MM.1S (cell line): ENCODE data around the gene ARL15.

ENCODE experiments used
- DNase-seq: peaks from one replicate; pipeline ENCODE4 v3.0.0-alpha.2; 2015
- H2AFZ ChIP-seq: fragments of 300-600 bp; sonication (generic); 2 replicates; pipeline ENCODE4 v1.6.0; 2016; ENCODE audit warnings: antibody characterized with exemption, low read length
- H3F3A ChIP-seq: fragments of 300-600 bp; sonication (generic); 2 replicates; pipeline ENCODE4 v1.6.1; 2016; ENCODE audit warnings: mild to moderate bottlenecking, antibody characterized with exemption, low read length, moderate library complexity, mixed read lengths; ENCODE audit not compliant: insufficient read depth
- H3K27ac ChIP-seq: fragments of 300-600 bp; sonication (generic); 2 replicates; pipeline ENCODE4 v1.5.1; 2016; ENCODE audit warnings: mild to moderate bottlenecking, low read length
- H3K27me3 ChIP-seq: fragments of 300-600 bp; sonication (generic); replicated peaks from 2 replicates; pipeline ENCODE4 v1.6.0; 2016; ENCODE audit warnings: low read length; ENCODE audit not compliant: insufficient read depth
- H3K36me3 ChIP-seq: fragments of 300-600 bp; sonication (generic); replicated peaks from 2 replicates; pipeline ENCODE4 v1.6.1; 2016; ENCODE audit warnings: mild to moderate bottlenecking, low read length, mixed read lengths; ENCODE audit not compliant: insufficient read depth
- H3K4me1 ChIP-seq: fragments of 300-600 bp; sonication (generic); 2 replicates; pipeline ENCODE4 v1.6.1; 2016; ENCODE audit warnings: low read length, mixed read lengths
- H3K4me2 ChIP-seq: fragments of 300-600 bp; sonication (generic); 2 replicates; pipeline ENCODE4 v1.6.0; 2016; ENCODE audit warnings: low read depth, low read length
- H3K4me3 ChIP-seq: fragments of 300-600 bp; sonication (generic); 2 replicates; pipeline ENCODE4 v1.5.1; 2016; ENCODE audit warnings: low read length, mixed read lengths
- H3K79me2 ChIP-seq: fragments of 300-600 bp; sonication (generic); 2 replicates; pipeline ENCODE4 v1.6.1; 2016; ENCODE audit warnings: mixed run types, low read length, mixed read lengths
- H3K9ac ChIP-seq: fragments of 300-600 bp; sonication (generic); 2 replicates; pipeline ENCODE4 v1.6.1; 2016; ENCODE audit warnings: low read length, mixed read lengths
- H3K9me2 ChIP-seq: fragments of 300-600 bp; sonication (generic); replicated peaks from 2 replicates; pipeline ENCODE4 v1.6.1; 2016; ENCODE audit warnings: mild to moderate bottlenecking, low read length, mixed read lengths; ENCODE audit not compliant: insufficient read depth
- H3K9me3 ChIP-seq: fragments of 300-600 bp; sonication (generic); replicated peaks from 2 replicates; pipeline ENCODE4 v1.6.1; 2016; ENCODE audit warnings: mild to moderate bottlenecking, low read length, mixed read lengths; ENCODE audit not compliant: insufficient read depth
- H4K20me1 ChIP-seq: fragments of 300-600 bp; sonication (generic); 2 replicates; pipeline ENCODE4 v1.6.1; 2016; ENCODE audit warnings: mild to moderate bottlenecking, low read length, moderate library complexity, mixed read lengths; ENCODE audit not compliant: insufficient read depth
- EZH2 ChIP-seq: fragments of 300-600 bp; sonication (generic); optimal IDR thresholded peaks from 2 replicates; pipeline ENCODE3; 2017; ENCODE audit warnings: low read depth, mild to moderate bottlenecking, antibody characterized with exemption, low read length, mixed read lengths
- EZH2phosphoT487 ChIP-seq: fragments of 300-600 bp; sonication (generic); IDR thresholded peaks from 2 replicates; pipeline ENCODE4 v1.6.1; 2018; ENCODE audit warnings: antibody characterized with exemption, low read length
- TF ChIP-seq, protein P1 (sequence below): fragments of 300-600 bp; sonication (generic); IDR thresholded peaks from 2 replicates; pipeline ENCODE4 v1.5.1; 2016; ENCODE audit warnings: antibody characterized with exemption, low read length, mixed read lengths

The ARL15 gene

DNA sequence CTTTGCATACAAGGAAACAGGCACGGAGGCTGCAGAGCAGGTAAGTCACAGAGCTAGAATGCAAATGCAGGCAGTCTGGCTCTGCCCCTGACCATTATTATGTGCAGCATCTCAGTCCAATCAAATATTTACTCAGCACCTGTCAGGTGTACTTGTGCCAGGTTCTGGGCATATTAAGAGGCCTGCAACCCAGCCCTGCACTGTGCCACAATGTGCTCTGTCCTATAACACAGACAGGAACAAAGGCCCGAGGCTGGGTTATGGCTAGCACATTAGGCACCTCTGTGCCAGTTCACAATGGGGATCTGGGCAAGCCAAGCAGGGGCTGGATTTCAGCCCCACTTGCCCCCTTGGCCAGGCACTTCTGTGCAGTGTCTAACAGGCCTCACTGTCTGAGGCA is 14.0 kb downstream of the ARL15 start:
- Histone ChIP-seq H3K9me3 (no peaks in the 10 kb centered on the region), H3K27me3 (no peaks in the 10 kb centered on the region), H3K4me3 (no peak overlapping the region), H3K4me1 (no peaks in the 10 kb centered on the region), H3F3A (no peaks in the 10 kb centered on the region), H2AFZ (no peak overlapping the region), H3K9ac (no peak overlapping the region), H3K9me2 (no peaks in the 10 kb centered on the region), H3K79me2 (no peaks in the 10 kb centered on the region), H3K36me3 (no peaks in the 10 kb centered on the region), H3K27ac (no peak overlapping the region), H4K20me1 (no peaks in the 10 kb centered on the region), H3K4me2 (no peak overlapping the region)
- no peak for DNase-seq
- TF ChIP-seq EZH2 (no peak), EZH2phosphoT487 (no peak)
- TF ChIP-seq, protein P1, sequence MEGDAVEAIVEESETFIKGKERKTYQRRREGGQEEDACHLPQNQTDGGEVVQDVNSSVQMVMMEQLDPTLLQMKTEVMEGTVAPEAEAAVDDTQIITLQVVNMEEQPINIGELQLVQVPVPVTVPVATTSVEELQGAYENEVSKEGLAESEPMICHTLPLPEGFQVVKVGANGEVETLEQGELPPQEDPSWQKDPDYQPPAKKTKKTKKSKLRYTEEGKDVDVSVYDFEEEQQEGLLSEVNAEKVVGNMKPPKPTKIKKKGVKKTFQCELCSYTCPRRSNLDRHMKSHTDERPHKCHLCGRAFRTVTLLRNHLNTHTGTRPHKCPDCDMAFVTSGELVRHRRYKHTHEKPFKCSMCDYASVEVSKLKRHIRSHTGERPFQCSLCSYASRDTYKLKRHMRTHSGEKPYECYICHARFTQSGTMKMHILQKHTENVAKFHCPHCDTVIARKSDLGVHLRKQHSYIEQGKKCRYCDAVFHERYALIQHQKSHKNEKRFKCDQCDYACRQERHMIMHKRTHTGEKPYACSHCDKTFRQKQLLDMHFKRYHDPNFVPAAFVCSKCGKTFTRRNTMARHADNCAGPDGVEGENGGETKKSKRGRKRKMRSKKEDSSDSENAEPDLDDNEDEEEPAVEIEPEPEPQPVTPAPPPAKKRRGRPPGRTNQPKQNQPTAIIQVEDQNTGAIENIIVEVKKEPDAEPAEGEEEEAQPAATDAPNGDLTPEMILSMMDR, result no peak

GRCh38 chr5:54295651-54296276 is 14.6 kb downstream of the ARL15 start:
- Histone ChIP-seq H3K27ac (no peak overlapping the region), H3K27me3 (no peaks in the 10 kb centered on the region), H3K79me2 (no peaks in the 10 kb centered on the region), H3K9me3 (no peaks in the 10 kb centered on the region), H3K9ac (no peak overlapping the region), H3F3A (no peaks in the 10 kb centered on the region), H2AFZ (no peak overlapping the region), H3K9me2 (no peaks in the 10 kb centered on the region), H3K4me1 (no peaks in the 10 kb centered on the region), H3K4me2 (no peak overlapping the region), H3K36me3 (no peaks in the 10 kb centered on the region), H3K4me3 (no peak overlapping the region), H4K20me1 (no peaks in the 10 kb centered on the region)
- DNase-seq, result no peak
- TF ChIP-seq EZH2, result no peak
- TF ChIP-seq, protein P1, result no peak
- no peak for TF ChIP-seq EZH2phosphoT487

GRCh38 chr5:54294097-54294667 is 16.2 kb downstream of the ARL15 start:
- no peak overlapping the region for H3K27ac ChIP-seq
- no peak overlapping the region for H3K4me3 ChIP-seq
- H3K9me2 ChIP-seq, result no peaks in the 10 kb centered on the region
- H2AFZ ChIP-seq, result no peak overlapping the region
- TF ChIP-seq EZH2phosphoT487, result no peak
- TF ChIP-seq EZH2, result no peak
- TF ChIP-seq, protein P1, result no peak
- no peak overlapping the region for H3K9ac ChIP-seq
- H3K79me2 ChIP-seq, result no peaks in the 10 kb centered on the region
- no peaks in the 10 kb centered on the region for H3F3A ChIP-seq
- DNase-seq, result no peak
- H3K27me3 ChIP-seq, result no peaks in the 10 kb centered on the region
- H4K20me1 ChIP-seq, result no peaks in the 10 kb centered on the region
- no peaks in the 10 kb centered on the region for H3K36me3 ChIP-seq
- no peaks in the 10 kb centered on the region for H3K4me1 ChIP-seq
- H3K9me3 ChIP-seq, result no peaks in the 10 kb centered on the region
- H3K4me2 ChIP-seq, result no peak overlapping the region
